Suppressor macrophage treated with lipopolysaccharide for 1 hour (primary cell): ENCODE data around the gene EPB41L5.

ENCODE experiments used
- DNase-seq, 3 donors: peaks; one replicate each; pipeline ENCODE4 v3.0.0-alpha.2; 2020 to 2022

EPB41L5 gene

DNA sequence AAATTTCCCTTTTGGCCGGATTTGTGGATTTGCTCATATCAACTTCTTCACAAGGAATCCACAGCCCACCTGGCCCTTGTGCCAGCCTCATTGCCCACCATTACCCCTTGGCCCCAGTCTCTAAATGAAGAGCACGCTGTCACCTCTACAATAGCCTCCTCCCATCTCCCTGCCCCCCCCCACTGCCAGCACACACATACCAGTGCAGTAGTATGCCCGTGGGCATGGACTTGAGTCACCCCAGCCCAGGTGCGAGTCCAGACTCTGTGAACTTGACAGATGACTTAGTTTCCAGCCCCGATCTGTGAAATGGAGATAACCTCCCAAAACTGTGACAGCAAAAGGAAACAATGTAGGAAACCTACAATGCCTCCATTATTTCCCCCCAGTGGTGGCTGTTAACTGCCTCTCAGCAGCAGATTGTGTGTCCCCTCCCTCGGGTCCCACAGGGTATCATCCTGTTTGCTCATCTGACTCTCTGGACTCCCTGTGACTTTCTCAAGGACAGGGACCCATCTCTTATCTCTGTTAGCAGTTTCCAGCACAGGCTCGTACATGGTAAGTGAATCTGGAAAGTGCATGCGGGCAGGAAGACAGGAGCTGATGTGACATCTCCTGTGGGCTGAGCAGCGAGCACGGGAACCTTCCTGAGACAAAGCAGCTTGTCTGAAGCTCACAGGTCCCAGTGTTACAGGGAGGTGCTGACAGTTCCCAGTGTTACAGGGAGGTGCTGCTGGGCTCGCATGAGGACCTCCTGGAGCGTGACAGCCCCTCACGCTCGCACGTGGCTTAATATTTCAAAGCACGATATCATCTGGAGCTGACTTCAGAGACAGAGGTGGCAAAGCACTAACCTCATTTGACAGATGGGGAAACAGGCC is 214.5 kb downstream of the EPB41L5 start:
- no peak for DNase-seq

DNA sequence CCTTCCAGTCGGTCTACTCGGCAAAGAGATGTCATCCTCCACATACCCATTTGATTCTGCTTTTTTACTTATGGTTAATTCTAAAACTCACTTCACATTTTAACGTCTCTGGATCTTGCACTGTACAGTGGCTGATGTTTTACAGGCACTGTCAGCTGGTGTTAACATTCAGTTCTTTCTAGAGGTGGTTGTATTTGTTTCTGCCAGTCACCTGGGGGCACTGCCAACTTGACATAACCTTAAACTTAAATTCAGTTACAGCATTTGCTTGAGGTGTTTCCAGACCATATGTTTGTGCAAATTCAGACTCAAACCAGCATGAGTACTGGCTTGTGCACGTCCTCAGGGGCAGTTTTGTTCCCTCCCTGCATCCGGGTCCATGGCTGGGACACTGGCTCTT is 215.6 kb downstream of the EPB41L5 start:
- no peak for DNase-seq
